Kidney epithelial cell (primary cell): ENCODE data around the gene IL24. TPM values are rescaled to one million over a fixed set of nuclear protein-coding genes. Genes with fewer than 3 reads are reported as not detected.

Source experiments
- total RNA-seq: library from RNA; depleted of rRNA; stranded (reverse); fragments of >200 nt; gene quantifications from 2 replicates; pipeline ENCODE4 v1.2.3, GENCODE V29; 2015

Gene IL24
- total RNA-seq, 1 donor from 2014 or later: 0.38 TPM

Other genes starting within 250 kb of the IL24 start
- 64.0 and 76.3 TPM in 2 replicates for gene MAPKAPK2, start 212.5 kb upstream of the IL24 start, total RNA-seq
- gene IL19, start 126.7 kb upstream of the IL24 start, total RNA-seq: not detected in 2 replicates
- not detected in 2 replicates for gene IL10, start 124.9 kb upstream of the IL24 start, total RNA-seq
- gene IL20, start 31.8 kb upstream of the IL24 start, total RNA-seq: not detected in 2 replicates
- 0.71 TPM in 1 of 2 replicates, not detected in the other for gene FCMR, start 24.5 kb downstream of the IL24 start, total RNA-seq
- not detected in 2 replicates for gene PIGR, start 49.0 kb downstream of the IL24 start, total RNA-seq
- gene FCAMR, start 73.0 kb downstream of the IL24 start, total RNA-seq: not detected in 2 replicates
- 34.1 and 39.8 TPM in 2 replicates for gene C1orf116, start 135.3 kb downstream of the IL24 start, total RNA-seq
- gene YOD1, start 153.8 kb downstream of the IL24 start, total RNA-seq: 7.9 and 8.2 TPM in 2 replicates
- gene PFKFB2, start 155.8 kb downstream of the IL24 start, total RNA-seq: 15.5 and 16.0 TPM in 2 replicates
- gene C4BPB, start 191.4 kb downstream of the IL24 start, total RNA-seq: not detected in 2 replicates
- gene C4BPA, start 206.8 kb downstream of the IL24 start, total RNA-seq: not detected in 2 replicates